ENCODE data around the gene ABCD4.
"Not testable (repeated sequence)": the region's sequence is repeated elsewhere in the genome, so short reads cannot be mapped to it uniquely, and the experiment has no call there.

ABCD4 gene

DNA sequence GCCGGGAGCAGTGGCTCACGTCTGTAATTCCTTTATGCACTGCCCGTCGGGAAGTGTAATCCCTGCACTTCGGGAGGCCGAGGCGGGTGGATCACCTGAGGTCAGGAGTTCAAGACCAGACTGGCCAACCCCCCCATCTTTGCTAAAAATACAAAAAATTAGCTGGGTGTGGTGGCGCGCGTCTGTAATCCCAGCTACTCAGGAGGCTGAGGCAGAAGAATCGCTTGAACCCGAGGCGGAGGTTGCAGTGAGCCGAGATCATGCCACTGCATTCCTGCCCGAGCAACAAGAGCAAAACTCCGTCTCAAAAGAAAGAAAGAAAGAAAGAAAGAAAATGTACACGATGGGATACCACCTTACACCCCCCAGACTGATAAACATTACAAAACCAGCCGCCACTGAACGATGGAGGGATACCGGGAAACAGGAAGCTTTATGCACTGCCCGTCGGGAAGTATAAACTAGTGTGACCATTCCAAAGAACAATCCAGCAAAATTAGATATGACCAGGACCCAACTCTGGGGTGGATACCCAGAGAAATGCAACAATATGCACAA lies 1.1 kb downstream of the ABCD4 start:
- DNase-seq = no peak

DNA sequence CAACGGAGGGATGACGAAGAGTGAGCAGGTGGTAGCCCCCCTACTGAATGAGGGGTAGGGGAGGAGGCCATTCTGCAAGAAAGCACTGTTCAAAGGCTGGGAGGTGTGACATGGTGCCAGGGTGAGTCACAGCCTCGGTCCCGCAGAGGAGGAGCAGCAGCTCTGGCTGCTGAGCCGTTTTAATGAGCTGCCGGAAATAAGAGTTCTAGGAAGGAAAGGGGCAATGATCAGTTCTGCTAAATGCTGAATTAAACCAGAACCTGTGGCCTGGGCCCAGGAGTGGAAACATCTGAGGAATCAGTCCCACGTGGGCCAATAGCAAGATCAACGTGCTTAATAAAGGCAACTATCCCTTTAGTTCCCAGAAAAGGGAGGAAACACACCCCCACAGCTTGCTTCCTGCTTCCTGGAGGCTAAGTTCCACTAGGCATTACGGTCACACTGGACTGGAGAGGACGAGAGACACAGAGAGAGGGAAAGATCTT lies 3.6 kb downstream of the ABCD4 start:
- DNase-seq = no peak

DNA sequence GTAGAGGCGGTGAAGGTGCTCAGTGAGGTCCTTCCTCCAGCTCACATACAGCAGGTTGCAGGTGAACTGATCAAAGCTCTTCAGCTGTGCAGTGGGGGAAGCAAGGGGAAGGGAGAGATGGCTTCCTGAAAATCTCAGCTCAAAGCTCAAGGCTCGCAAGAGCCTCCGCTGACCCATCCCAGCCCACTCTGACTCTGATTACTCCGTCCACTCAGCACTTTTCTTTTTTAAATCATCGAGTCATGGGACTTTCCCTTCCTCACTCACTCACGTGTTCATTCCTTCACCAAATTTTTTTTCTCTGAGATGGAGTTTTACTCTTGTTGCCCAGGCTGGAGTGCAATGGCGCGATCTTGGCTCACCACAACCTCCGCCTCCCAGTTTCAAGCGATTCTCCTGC lies 4.7 kb downstream of the ABCD4 start:
- DNase-seq = no peak

DNA sequence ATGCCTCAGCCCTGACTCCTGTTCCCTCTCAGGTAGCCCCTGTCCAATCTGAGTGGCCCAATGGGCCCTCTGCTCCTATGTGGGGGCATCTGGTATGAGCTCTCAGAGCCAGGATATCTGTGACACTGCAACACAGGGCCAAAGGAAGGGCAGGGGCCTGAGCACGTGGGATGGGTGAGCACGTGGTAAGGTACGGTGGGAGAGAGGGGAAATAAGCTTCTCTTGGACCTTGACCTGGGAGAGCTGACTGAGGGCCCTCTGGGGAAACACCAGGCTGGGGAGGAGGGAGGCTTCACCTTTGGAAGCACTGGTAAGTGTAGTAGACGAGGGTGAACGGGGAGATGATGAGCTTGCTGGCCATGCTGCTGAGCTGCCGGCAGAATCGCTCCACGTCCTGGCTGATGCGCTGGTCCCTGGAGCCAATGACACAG lies 6.7 kb downstream of the ABCD4 start:
- no peak for DNase-seq

DNA sequence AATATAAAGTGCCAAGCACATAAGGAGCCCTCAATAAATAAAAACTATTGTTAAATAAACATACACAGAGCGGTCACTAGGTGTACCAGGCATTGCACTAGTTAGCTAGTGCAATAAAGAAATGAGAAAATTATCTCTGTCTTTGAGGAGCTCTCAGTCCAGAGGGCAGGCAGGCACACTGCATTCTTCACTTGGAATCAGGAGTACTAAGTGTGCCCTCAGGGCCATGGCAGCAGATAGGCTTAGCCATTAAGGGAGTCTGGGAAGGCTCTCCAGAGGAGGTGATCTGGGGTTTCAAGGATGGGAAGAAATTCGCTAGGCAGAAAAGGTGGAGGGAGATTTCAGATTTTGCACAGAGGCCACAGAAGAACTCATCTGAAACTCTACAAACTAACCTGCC lies 9.1 kb downstream of the ABCD4 start:
- DNase-seq = no peak

DNA sequence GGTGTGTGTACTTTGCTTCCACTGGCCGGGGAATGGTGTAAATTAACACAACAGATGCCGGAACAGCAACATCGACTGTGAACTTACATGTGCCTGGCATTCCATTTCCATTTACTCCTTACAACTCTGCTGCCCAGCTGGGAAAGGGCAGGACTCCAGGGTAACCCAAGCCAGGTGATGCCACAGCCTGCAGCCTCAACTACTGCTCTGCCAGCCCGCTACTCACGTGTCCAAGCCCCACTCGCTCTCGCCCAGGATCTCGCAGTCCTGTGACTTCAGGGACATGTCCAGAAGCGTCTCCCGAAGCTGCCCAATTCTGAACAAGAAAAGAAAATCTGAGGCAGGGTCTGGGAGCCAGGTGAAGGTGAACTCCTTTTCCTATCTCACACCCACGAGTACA lies 10.7 kb downstream of the ABCD4 start:
- DNase-seq = no peak

DNA sequence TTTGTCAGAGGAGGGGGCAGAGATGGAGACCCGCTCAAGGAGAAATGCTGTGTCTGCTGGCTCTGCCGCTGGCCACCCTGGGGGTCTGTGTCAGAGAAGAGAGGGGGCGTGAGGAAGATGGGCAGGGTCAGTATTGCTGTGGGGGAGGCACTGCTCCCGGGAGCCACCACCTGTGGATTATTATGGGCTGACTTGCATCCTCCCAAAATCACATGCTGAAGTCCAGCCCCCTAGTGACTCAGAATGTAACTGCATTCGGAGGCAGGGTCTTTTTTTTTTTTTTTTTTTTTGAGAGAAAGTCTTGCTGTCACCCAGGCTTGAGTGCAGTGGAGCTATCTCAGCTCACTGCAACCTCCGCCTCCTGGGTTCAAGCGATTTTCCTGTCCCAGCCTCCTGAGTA lies 12.3 kb downstream of the ABCD4 start:
- no peak for DNase-seq

DNA sequence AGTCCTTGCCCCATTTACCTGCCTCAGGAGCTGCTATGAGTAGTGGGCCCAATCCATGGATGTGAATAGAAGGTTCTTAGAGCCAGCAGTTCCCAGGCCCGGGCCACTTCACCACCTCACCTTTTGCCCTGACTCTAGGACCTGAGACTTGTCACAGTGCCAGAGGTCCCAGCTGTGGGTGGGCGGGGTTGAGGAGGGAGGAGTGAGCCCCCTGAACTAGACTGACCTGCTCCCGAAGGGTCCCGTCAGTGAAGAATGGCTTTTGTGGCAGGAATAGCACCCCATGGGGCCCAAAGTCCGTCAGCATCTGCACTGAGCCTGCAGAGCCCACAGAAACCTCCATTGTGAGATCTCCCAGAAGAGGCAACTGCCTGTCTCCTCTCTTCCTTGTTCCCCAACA lies 12.9 kb downstream of the ABCD4 start:
- DNase-seq = no peak

DNA sequence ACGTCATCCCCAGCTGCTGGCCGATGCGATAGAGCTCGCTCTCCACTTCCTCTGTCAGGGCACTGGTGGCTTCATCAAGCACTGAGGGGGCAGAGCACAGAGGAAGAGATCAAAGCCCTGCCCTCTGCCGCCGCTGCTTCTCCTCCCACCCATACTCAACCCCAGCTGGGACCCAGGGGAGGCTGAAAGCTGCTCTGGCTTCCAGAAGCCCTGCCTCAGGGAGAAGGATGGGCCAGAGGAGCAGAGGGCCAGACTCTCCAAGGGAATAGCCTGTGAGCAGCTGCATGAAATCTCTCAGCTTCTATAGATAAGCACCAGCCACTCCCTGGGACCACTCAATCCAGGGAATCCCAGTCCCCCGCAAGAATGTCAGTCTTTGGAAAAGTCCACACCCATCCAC lies 16.0 kb downstream of the ABCD4 start:
- DNase-seq = no peak

DNA sequence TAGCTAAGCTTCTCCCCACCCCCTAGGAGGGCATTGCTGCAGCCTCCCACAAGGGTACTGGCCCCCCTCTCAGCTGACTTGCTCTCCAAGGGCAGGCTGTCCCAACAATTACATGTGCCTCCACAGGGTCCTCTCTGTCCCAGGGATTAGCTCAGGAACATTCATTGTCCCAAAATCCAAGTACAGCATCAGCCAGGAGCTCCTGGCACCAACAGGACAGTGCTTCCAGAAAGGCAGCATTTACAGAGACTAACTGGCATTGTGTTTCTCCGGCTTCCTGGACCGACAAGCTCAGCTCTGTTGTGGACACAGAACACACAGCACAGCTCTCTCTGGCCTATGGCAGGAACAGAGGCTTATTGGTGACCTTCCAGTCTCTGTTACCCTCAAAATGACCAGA lies 21.7 kb downstream of the ABCD4 start:
- DNase-seq = no peak

DNA sequence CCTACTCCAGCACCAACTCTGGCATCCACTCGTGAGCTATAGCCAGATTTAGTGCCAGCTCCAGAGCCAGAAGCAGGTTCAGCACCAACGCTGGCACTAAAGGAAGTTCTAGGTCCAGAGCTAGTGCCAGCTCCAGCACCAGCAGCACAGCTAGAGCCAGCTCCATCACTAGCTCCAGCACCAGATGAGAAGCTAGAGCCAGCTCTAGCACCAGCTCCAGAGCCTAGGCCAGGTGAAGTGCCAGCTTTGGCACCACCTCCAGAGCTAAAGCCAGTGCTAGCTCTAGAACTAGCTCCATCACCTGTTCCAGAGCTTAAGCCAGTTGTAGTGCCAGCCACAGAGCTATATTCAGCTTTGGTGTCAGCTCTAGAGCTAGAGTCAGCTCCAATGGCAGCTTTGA lies 24.7 kb downstream of the ABCD4 start:
- DNase-seq = no peak

DNA sequence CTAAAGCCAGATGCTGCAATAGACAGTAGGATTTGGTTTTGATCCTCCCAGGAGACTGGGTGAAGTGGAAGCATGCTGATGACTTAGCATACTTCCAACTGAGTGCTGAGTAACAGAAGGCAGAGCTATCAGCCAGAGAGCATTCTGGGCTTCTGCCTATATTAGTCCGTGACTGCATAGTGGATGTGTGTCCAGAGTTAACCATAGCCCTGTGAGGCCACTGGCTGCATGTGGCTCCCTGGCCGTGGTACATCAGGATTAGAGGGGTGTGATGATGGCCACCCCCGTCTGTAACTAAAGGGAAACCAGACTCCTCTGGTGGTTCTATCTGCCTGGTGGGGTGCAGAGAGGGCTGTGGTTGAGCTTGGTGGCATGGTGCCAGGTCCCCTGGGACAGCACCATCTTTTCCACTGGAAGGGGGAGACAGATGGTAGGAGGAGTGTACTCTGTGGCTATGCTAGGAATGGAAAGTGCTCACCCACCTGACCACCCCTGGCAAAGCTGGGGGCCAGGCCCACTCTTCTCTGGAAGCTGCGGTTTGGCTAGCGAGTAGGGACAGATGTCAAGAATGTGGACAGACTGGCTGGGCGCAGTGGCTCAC lies 27.4 kb downstream of the ABCD4 start:
- no peak for DNase-seq

DNA sequence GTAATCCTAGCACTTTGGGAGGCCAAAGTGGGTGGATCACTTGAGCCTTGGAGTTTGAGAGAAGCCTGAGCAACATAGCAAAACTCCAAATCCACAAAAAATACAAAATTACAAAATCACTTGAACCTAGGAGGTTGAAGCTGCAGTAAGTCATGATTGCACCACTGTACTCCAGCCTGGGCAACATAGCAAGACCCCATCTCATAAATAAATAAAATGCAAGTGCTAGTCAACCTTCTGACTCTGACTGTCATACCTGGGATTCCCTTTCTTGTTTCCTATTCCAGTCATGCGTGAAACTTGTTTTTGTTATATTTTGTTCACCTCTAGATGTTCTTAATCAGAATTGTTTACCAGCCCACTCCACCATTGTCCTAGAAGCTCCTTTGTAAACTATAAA lies 31.4 kb downstream of the ABCD4 start:
- DNase-seq = no peak

DNA sequence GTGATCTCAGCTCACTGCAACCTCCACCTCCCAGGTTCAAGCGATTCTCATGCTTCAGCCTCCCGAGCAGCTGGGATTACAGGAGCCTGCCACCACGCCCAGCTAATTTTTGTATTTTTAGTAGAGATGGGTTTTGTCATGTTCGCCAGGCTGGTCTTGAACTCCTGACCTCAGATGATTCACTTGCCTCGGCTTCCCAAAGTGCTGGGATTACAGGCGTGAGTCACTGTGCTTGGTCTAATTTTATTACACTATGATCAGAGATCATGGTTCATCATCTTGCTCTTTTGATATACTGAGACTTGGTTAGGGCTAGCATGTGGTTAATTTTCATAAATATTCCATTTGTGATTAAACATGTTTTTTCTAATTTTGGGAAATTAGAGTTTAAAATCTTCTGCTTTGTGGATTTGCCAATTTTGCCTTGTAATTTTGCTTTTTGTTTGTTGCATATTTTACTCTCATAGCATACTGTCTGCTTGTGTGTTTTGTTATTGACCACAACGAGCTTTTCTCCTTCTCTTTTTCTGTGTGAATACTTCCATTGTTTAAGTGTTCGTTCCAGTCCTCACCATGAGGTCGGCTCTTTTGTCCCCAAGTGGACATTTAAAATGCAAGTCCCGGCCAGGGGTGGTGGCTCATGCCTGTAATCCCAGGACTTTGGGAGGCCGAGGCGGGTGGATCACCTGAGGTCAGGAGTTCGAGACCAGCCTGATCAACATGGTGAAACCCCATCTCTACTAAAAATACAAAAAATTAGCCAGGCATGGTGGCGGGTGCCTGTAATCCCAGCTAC lies 32.2 kb downstream of the ABCD4 start:
- not testable (repeated sequence) for DNase-seq

DNA sequence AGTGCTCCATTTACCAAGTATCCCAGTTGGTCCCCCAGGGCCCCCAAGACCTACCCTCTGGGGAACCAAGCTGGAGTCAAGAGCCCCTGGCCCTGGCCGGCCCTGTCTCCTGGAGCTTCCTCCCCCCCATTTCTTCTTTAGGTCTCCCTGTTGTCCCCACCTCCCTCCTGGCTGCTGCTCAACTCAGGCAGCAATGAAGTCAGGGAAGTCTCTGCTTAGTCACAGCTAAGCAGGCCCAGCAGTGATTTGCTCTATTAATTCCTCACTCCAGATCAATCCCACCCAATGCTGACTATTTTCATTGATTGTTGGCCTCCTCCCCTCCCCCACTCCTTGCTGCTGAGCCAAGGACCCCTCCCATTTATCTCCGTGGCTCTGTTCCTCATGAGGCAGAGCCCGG lies 35.1 kb downstream of the ABCD4 start:
- DNase-seq = no peak

DNA sequence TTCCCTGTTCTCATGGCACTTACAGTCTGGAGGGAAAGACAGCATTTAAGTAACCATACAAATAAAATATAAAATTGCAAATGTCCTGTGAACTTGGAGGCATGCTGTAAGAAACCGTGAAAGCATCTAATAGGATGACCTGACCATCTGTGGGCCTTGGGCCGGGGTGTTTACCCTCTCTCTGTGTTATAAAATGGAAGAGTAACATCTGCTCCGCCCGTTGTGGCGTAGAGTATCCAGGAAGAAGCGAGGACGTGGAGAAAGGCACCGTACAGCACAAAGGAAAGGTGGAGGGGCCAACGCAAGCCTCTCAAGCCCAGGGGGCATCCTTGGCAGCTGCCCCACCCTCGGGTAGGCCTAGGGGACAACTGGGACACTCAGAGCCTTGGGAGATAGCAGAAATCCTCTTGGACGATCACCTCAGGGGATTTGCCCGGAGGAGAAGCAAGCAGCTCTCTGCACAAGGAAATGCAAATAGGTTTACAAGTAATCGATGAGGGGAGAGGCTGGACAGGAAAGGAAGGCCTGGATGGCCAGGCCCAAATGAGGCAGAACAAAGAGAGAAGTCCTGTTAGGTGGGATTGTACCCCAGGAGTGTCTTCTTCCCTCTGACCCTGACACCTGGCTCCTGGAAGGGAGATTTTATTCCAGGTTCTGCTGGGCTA lies 37.3 kb downstream of the ABCD4 start:
- DNase-seq = no peak

DNA sequence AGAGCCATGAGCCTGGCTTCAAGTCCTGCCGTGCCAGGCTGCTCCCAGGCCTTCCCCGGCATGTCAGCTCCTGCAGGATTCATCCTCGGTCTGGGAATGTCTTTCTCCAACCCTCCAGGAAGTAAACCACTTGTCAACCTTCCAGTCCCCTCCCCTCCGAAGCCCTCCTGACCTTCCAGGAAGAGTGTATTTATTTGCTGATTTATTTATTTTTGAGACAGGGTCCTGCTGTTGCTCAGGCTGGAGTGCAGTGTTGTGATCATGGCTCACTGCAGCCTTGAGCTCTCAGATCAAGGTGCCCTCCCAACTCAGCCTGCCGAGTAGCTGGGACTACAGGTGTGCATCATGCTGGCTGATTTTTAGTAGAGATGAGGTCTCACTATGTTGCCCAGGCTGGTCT lies 38.8 kb downstream of the ABCD4 start:
- no peak for DNase-seq

DNA sequence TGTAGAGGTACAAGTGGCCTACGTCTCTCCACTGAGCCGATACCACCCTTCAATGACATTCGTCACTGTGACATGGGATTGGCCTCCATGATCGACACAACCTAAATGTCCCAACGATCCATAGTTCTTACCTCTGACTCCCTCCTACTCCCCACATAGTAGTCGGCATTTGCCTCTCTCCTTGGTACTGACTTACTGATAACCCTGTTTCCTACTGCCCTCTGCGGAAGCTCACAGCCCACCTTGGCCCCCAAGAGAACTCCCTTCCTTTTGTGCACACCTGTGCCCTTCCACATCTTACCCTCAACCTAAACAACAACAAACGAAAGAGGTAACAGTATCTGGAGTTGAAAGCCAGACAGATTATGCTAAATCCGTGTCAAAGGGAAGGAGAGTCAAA lies 39.6 kb downstream of the ABCD4 start:
- no peak for DNase-seq

DNA sequence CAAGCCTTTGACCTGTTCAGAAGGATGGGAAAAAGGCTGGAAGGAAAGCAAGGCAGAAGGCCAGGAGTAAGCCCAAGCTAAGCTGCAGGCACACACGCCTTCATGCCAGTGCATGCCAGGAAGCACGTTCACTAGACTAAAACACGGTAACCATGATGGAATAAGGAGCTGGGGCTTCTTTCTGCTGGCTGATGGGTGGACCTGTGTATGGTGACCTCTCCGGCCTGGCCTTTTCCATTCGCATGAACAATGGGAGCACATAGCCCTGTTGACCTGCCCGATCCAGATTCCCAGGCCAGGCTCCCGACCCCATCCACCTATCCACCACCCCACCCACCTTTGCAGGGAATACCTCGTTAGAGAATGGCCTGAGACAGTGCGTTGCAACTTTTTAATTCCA lies 40.7 kb downstream of the ABCD4 start:
- no peak for DNase-seq

DNA sequence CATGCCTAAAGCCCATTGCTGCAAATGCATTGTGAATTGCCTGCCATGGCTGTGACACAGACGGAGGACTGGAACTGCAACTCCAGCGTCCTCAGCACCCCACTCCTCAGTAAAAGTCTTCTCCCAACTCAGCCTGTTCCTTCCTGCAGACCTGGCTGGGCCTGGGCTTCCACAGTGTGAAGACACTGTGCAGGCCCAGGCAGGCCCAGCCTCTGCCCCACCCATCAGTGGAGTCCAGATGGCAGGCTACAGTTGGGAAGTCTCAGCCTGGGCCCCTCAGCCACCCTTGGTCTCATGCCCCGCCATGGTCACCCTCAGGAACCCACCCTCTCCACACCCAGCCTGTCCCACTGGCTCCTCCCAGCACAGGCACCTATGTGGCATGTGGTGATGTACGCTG lies 41.4 kb downstream of the ABCD4 start:
- DNase-seq = no peak

DNA sequence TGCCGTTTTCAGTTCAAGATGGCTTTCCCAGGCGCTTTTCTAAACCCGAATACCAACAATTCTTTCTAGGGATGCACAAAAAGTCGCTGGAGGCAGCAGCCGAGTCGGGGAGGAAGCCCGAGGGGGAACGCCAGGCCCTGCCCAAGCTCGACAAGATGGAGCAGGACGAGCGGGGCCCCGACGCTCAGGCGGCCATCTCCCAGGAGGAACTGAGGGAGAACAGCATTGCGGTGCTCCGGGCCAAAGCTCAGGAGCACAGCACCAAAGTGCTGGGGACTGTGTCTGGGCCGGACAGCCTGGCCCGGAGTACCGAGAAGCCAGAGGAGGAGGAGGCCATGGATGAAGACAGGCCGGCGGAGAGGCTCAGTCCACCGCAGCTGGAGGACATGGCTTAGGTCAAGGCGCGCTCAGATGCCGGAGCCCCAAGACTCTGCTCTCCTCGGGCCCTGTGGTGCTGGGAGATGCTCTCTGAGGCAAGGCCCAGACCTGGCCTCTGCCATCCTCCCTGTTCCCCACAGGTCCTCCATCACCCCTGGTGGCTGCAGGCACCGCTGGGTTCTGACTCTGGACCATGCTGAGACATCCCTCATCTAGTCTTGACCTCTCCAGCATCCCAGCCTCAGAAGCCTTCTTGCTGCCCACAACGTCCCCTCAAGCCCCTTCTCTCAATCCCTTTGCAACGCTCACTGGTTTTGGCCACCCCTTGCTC lies 42.1 kb downstream of the ABCD4 start:
- no peak for DNase-seq

DNA sequence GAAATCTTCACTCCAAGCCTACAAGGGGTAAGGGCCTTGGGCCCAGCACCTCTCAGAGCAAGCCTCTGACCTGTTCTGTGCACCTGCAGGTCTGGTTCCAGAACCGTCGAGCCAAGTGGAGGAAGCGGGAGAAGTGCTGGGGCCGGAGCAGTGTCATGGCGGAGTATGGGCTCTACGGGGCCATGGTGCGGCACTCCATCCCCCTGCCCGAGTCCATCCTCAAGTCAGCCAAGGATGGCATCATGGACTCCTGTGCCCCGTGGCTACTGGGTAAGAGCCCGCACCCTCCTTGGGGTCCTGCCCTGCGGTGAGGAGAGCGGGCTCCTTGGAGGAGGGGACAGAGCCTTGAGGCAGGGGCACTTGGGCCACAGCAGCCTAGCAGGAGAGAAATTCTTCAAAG lies 43.2 kb downstream of the ABCD4 start:
- no peak for DNase-seq

DNA sequence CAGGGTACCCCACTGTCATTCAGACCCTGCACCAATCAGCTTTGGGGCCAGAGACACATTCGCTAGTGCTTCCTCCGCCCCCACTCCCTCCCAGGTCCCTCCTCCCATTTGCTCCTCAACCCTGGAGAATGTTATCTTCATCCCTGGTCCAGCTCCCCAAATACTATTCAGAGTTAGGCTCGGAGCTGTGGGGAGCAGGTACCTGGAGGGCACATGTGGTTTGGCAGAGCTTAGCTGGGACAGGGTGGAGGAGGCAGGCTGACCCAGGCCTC lies 44.0 kb downstream of the ABCD4 start:
- no peak for DNase-seq
